NCI-H1694 (cell line): ENCODE measurements around the gene IBTK.
A peak's percentile ranks its signal among the peaks of the same experiment; 100 is the strongest.
"Not testable (repeated sequence)": the region's sequence is repeated elsewhere in the genome, so short reads cannot be mapped to it uniquely, and the experiment has no call there.

Experiments used
- DNase-seq: peaks from one replicate; lab custom pipeline; 2025; lab: John Stamatoyannopoulos, UW

IBTK gene

GRCh38 chr6:82245376-82245775, 2.2 kb downstream of the IBTK start:
- DNase-seq: no peak

- no peak for DNase-seq
Measured at GRCh38 chr6:82243884-82244283, 3.7 kb downstream of the IBTK start.

GRCh38 chr6:82240186-82240585, 7.4 kb downstream of the IBTK start:
- DNase-seq: no peak

GRCh38 chr6:82239597-82239996, 7.9 kb downstream of the IBTK start:
- no peak for DNase-seq

- DNase-seq: no peak
Measured at GRCh38 chr6:82237013-82237412, 10.5 kb downstream of the IBTK start.

GRCh38 chr6:82227770-82228169, 19.8 kb downstream of the IBTK start:
- no peak for DNase-seq

- no peak for DNase-seq
Measured at GRCh38 chr6:82220167-82220566, 27.4 kb downstream of the IBTK start.

GRCh38 chr6:82217018-82217586, 30.4 kb downstream of the IBTK start:
- no peak for DNase-seq

GRCh38 chr6:82216549-82216948, 31.0 kb downstream of the IBTK start:
- DNase-seq: no peak

GRCh38 chr6:82211326-82211725, 36.2 kb downstream of the IBTK start:
- no peak for DNase-seq

- no peak for DNase-seq
Measured at GRCh38 chr6:82208913-82209312, 38.6 kb downstream of the IBTK start.

- no peak for DNase-seq
Measured at GRCh38 chr6:82205930-82206392, 41.6 kb downstream of the IBTK start.

- DNase-seq: no peak
Measured at GRCh38 chr6:82204020-82204419, 43.5 kb downstream of the IBTK start.

GRCh38 chr6:82197784-82198183, 49.8 kb downstream of the IBTK start:
- no peak for DNase-seq

- not testable (repeated sequence) for DNase-seq
Measured at GRCh38 chr6:82197245-82197644, 50.3 kb downstream of the IBTK start.

GRCh38 chr6:82196161-82196560, 51.4 kb downstream of the IBTK start:
- DNase-seq: no peak

- no peak for DNase-seq
Measured at GRCh38 chr6:82195619-82196018, 51.9 kb downstream of the IBTK start.

GRCh38 chr6:82185948-82186535, 61.5 kb downstream of the IBTK start:
- DNase-seq: no peak

- no peak for DNase-seq
Measured at GRCh38 chr6:82183642-82184282, 63.8 kb downstream of the IBTK start.

GRCh38 chr6:82182756-82183155, 64.8 kb downstream of the IBTK start:
- DNase-seq: no peak

GRCh38 chr6:82179415-82179814, 68.1 kb downstream of the IBTK start:
- no peak for DNase-seq

- DNase-seq: no peak
Measured at GRCh38 chr6:82178759-82179112, 68.8 kb downstream of the IBTK start.

GRCh38 chr6:82178077-82178758, 69.3 kb downstream of the IBTK start:
- DNase-seq: peak; percentile 37
